Heart left ventricle (tissue), 13 donors: ENCODE data around the gene MYBPH.

Experiments used
- POLR2A ChIP-seq, 2 donors: fragments of 450-650 bp; IDR thresholded peaks; one replicate each; pipeline ENCODE4 v1.6.1; 2017; ENCODE audit warnings: antibody characterized with exemption in 2 of 2, mild to moderate bottlenecking in 2 of 2, moderate library complexity in 2 of 2
- TF ChIP-seq, protein P1 (sequence below), 12 donors: fragments of 200-600 bp; sonication (generic) in 4 of 12; IDR thresholded peaks; one replicate each; pipeline versions ENCODE4 v1.5.0 to v1.8.0; 2018 to 2022; ENCODE audit warnings: antibody characterized with exemption in 12 of 12, mild to moderate bottlenecking in 5 of 12
- donor health status: ischemic (EF 13 %, LVEDD 7.1; RV severe dilation, severe dysfunction).
- donor health status: DM: no; HTN: yes; CAD: no.
- donor health status: DM: no; HTN: no; CAD: no.
- donor health status: ischemic (EF 25% LVEDD 6.9; RV normal size, moderate dysfunction).
- donor health status: ischemic (EF 25% LVEDD 5.7; RV mildly dilated, moderate dysfunction).
- donor health status: ischemic (EF 35%, LVEDD 5.7; RV mildly dilated, moderate dysfunction).
- donor health status: nonischemic (EF 11% LVEDD 7.7; RV severe dilation, severe dysfunction).
- donor health status: DM: yes; HTN: yes; CAD: no.
- donor health status: PGD.
- donor health status: ischemic (EF 29% LVEDD 5.4; RV normal size, mild dysfunction).
- donor health status: nonischemic (EF 23%, LVEDD 6.1; RV moderate dilation, normal function).

DNA sequence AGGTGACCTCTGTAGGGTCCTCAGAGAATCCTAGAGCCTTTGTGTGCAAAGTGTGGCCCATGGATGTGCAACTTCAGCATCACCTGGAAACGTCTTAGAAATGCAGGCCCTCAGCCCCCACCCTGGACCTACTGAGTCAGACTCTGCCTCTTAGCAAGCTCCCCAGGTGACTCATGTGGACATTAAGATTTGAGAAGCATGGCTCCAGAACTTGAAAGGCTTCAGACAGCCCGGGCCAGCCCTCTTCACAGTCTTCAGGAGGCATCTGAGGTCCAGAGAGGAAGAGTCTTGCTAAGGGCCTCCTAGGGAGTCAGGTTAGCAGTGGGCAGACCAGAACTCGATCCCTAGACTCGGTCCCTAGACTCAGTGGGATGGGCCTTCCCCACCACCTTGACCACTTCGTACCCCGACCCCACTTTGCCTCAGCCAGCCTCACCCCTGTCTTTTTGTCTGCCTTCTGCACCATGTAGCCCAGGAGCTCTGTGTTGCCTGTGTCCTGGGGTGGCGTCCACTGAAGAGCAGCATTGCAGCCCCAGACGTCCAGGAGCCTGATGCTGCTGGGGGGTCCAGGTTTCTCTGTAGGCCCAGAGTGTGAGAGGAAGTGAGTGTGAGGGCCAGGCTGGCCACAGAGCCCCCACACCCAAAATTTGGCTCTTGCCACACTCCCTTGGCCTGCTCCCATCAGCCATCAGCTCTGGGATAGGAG, 4.8 kb downstream of the MYBPH start:
- TF ChIP-seq POLR2A (IDR thresholded peaks at IDR 0.05): no peak
- TF ChIP-seq, protein P1, sequence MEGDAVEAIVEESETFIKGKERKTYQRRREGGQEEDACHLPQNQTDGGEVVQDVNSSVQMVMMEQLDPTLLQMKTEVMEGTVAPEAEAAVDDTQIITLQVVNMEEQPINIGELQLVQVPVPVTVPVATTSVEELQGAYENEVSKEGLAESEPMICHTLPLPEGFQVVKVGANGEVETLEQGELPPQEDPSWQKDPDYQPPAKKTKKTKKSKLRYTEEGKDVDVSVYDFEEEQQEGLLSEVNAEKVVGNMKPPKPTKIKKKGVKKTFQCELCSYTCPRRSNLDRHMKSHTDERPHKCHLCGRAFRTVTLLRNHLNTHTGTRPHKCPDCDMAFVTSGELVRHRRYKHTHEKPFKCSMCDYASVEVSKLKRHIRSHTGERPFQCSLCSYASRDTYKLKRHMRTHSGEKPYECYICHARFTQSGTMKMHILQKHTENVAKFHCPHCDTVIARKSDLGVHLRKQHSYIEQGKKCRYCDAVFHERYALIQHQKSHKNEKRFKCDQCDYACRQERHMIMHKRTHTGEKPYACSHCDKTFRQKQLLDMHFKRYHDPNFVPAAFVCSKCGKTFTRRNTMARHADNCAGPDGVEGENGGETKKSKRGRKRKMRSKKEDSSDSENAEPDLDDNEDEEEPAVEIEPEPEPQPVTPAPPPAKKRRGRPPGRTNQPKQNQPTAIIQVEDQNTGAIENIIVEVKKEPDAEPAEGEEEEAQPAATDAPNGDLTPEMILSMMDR (IDR thresholded peaks at IDR 0.05): no peak
